ENCODE measurements around the gene MRGPRD.

The MRGPRD gene

DNA sequence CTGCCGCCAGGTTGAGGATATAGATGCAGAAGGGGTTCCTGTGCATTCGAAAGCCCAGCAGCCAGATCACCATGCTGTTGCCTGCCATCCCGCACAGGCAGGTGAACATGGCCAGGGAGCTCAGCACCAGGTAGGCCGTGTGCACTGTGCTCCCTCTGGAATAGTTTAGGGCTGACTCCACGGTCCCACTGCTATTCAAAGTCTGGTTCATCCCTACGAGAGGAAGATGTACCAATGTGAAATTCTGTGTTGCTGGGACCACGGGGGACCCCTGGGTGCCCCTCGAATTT, at the start of gene MRGPRD:
Gene MRGPRD (minus strand): TSS at position 211 of the 290 bp plus-strand sequence. CDS start 0 bp downstream, at position 211.
- no peak for DNase-seq

DNA sequence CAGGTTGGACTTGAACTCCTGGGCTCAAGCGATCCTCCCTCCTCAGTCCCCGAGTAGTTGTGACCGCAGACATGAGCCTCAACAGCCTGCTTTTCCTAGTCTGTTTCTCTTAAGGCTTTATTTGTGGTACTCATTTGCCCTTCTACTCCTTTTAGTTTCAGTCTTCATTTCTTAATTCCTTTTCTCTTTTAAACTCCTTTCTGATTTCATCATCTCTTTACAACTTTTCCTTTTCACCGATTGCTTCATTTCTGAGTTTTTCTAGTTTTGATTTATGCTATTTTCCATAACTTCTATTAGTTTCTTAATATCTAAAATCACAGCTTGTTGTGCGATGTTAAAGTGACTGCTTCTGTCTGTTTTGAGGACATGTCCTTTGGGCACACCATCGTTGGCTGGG, 49.5 kb upstream of the MRGPRD start:
- DNase-seq = no peak

- no peak for DNase-seq
These were observed 47.1 kb upstream of the MRGPRD start for GRCh38 chr11:69027704-69028372.

GRCh38 chr11:69024509-69024908, 43.7 kb upstream of the MRGPRD start:
- DNase-seq = no peak

DNA sequence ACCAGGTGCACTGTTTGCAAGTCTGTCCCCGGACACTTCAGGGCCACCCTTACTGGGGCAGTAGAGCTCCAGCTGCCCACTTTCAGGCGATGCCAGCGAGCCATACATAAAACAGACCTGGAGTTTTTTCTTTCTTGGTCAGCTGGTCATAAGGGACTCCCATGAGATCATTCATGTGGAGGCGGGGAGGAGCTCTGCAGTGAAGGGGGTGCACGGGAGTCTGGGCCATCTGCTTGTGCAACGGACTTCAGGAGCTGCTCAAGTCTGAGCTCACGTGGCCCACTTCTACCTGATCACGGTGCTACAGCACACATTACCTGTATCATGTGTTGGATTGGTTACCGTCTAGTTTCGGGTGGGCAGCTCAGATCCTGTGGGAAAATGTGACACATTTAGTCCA, 41.5 kb upstream of the MRGPRD start:
- DNase-seq = no peak

- DNase-seq = no peak
These were observed 38.1 kb upstream of the MRGPRD start for GRCh38 chr11:69018924-69019323.

DNA sequence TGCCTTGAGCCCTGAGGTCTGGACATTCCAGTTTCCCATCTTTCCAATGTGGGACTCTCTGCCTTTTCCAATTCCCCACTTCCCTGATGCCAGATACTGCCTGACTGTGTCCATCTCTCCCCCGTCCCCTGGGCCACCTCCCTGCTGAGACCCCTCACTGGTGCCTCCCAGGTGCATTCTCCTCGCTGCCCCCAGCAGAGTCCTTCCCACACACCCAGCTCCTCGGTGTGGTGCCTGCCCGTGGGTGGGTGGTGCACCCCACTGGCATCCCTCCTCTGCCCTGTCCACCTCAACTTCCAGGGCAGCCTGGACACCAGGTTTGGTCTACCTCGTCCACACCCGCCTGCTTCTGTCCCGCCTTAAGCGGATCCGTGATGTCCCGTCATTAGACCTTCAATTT, 37.2 kb upstream of the MRGPRD start:
- no peak for DNase-seq

GRCh38 chr11:69014898-69015549, 34.2 kb upstream of the MRGPRD start:
- DNase-seq = no peak

DNA sequence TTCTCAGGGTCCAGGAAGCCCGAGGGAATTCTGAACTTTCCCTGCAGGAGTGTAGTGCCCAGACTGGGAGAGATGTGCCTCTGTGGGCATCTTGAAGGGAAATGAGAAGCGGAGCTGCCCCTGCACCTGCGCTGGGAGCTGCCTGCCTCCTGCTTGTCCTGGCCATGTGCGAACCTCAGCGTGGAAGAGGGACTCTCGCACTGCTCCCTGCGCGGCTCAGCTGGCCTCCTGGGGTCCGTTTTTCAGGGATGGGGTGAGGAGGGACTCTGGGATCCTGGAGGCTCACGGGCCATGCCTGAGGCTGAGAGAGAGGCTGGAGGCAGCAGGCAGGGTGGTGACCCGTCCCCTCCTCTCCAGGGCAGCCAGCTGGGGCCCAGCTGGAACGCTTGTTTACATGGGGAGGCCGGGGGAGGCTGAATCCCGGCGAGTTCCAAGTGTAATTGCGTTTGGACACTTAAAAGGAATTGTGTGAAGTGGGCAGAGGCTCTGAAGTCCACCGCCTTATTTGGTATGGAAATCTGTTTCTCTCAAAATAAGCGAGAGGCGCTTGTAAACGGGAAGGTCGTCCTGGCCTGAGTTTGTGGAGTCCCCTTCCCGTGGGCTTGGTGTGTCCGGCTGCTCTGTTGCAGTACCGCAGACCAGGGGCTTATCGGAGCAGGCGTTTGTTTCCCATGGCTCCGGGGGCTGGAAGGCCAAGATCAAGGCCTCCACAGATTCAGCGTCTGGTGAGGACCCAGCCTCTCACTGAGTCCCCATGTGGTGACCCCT, 33.5 kb upstream of the MRGPRD start:
- no peak for DNase-seq

DNA sequence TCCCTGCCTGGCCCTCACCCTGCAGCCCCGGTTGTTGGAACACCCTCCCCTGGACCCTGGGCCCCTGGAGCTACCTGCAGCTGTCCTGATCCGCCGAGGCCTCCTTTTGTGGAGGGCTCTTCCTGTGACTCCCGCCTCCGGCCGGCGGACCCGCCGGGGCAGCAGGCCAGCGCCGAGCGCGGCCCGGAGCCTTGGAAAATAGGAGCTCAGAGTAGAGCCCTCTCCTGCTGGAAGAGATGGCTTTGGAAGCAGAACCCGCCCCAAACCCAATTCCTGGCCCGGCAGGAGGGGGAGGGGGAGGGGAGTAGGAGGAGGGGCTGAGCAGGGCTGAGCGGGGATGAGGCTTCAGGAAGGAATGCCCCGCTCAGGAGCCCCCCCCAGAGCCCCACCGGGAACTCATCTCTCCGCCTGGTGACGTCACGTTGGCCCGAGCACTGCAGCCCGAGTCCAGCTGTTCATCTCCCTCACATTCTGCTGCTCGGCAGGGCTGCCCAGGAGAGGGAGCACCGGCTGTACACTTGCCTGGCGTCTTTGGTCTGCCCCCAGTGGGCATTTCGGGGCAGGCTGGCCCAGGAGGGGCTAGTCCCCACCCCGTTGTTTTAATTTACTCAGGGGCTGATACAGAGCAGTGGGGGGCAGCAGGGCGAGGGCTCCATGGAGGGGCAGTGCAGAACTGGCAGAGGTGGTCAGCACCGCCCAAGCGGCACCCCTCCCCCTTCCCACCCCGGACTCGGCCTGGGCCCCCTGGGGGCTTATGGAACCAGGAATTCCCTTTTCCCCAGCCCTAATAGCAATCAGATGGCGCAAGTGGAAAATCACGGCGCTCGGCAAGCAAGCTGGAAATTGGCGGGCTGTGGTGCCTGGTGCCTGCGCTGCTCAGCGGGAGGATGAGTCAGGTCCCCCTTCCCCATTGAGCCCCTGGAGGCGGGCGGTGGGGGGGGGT, 32.5 kb upstream of the MRGPRD start, which contains the start of gene MRGPRF:
Gene MRGPRF (minus strand): TSS at position 238 of the 943 bp plus-strand sequence. CDS start 3,345 bp downstream, outside the sequence.
- DNase-seq = peak; percentile 6

DNA sequence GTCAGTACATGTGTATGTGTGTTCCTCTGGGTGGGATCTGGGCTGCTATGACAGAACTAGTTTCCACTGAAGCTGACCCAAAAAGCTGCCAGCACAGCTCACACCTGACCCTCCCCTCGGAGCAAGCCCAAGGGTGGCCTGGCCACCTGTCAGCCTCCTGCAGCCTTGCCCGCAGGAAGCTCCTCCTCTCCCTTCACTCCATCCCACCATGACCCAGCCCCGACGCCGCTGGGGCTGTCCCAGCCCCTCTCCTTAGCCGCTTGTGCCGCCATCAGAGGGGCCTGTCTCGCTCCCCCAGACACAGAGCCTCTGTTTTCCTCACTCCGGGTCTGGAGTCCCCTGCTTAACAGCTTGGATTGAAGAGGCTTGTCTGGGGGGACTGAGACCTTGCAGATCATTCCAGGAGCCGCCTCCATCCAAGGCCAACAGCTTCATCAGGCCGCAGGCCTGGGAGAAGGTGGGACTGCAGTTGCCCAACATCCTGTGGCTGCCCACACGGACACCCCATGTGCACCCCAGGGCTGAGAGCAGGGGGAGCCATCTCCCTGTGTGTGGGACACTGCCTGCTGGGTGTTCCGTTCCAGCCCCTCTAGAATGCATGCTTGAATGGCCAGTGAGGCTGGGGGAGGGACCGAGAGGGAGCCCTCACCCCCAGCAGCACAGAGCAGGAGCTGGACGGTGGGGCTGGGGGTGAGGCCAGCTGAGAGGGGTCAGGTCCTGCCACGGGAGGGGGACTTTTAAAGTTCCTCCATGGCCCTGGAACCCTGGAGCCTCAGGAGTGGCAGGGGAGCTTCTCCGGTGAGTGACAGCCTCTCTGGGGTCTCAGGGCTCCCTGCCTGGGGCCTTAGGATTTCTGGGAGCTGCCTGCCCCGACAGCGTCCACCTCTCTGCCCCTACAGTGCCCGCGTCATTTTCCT, 31.6 kb upstream of the MRGPRD start:
- no peak for DNase-seq

DNA sequence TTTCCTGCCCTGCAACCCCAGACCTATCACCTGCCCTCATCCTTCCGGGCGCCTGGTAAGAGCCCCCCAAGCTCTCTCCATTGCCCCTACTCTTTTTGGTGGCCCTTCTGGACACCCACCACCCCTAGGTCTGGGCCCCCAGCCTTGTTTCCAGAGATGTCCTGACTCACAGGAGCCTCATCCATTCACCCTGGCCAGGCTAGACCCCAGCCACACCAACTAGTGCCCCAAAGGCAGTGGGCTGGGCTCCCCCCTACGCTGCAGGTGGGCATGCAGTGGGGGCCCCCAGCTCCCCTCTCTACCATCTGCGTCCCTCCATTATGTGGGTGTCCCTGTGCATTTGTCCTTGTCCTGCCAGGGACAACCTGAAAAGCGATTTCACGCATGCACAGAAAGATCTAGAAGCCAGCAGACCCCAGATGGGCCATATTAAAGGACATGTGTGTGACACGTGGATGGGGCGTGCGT, 30.9 kb upstream of the MRGPRD start:
- DNase-seq = no peak

DNA sequence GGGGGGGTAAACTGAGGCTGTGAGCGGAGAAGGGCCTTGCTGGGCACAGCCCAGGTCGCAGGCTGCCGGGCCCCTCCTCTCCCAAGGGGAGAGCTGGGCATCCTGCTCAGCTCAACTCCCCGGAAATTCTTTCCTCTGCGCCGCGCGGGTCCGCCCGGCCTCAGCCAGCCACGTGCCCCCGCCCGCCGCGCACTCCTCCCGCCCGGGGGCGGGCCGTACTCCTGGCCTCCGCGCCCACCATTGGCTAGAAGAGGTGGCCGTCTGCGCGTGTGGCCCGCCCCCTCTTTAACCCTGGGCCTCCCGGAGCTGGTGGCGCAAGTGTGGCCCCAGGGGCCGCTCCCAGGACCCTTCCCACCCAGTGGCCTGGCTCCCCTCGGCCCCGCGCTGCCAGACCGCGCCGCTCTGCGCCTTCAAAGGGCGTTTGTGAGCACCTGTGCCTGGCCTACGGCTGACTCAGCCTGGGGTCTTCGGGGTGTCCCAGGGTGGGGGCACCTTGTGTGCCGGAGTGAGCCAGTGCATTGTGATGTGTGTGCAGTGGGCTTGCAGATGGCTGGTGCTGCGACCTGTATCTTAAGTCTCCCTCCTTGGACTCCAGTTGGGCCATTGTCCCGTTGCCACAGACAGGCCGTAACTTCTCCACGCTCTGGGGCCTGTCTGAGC, 30.3 kb upstream of the MRGPRD start:
- no peak for DNase-seq

DNA sequence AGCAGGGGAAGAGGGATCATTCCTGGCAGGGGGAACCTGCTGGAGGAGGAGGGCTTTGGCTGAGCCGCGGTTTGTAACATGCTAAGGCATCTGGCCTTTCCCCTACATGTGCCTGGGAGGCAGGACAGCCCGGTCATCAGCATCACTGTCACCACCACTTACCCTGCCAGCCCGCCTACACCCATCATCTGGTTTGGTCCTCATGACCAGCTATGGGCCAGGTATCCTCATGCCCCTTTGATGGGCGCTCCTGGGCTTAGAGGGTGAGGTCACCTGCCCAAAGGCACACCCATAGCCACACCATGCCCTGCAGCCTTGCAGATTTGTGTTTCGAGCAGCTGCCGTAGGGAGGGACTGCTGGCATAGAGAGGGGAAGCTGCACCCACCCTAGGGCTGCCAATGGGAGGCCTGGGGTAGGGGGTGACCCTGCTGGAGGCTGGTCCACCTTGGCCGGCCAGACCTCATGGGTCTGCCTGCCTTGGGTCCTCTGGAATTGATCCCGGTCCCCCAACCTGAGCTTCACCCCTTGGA, 29.6 kb upstream of the MRGPRD start:
- DNase-seq = no peak

DNA sequence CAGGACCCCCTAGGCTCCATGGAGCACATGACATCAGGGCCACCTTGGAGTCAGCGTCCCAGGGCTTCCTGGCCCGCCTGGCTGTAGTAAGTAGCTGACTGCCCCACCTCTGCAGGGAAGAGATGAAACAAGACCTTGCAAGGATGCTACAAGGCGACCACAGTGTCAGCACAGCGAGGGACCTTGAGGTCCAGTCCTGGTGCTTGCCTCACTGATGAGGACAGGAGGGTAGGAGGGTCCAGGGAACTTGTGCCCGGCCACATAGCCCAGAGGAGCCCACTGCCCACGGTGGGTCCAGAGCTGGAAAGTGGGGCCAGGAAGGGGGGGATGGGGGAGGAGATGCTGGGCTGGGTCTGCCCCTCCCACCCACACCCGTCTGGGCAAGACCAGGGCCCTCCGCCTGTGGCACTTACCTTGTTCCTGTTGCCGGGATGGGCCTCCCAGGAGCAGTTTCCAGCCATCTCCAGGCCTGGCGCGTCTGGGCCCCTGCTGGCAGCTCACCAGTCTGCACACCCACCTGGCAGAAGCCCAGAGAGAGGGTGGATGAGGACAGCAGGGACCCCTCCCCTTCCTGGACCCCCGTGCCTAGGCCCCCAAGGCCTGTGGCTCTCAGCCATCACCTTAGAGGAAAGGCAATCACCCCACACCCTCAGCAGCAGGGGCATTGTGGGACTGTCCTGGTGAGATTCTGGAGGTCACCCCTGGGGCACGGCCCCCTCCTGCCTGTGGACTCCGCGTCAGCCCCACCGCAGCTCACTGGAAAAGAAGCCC, 28.8 kb upstream of the MRGPRD start:
- no peak for DNase-seq

DNA sequence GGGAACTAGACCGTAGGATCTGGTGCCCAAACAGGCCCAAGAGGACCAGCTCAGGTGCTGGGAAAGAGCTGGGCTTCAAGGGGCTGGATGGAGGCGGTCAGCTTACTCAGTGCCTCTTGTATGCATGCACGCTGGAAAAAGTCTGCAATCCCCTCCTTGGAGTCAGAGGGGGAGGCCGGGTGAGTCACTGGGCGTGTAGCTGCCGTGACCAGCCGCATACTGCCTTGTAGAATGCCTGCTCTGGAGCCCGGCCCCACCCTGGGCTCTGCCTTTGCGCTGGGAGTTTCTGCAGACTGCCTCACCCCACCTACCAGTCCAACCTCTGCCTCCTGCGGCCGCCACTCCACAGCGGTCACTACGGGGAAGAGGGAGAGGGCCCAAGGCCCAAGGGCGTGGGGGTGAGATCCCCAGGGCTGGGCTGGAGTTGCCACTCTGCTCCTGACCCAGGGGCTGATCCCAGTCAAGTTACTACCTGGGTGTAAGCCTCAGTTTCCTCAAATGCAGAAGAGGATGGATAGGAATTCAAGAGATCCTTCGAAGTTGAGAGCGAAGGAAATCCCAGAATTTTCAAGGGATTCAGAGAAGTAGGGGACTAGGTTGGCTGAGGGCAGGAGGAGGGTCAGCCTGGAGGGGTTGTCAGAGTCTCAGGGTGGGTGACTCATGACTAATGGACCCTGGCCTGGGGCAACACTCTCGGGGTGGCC, 28.1 kb upstream of the MRGPRD start:
- DNase-seq = no peak

GRCh38 chr11:69007975-69008381, 27.2 kb upstream of the MRGPRD start:
- peak; percentile 19 for DNase-seq

- no peak for DNase-seq
These were observed 26.0 kb upstream of the MRGPRD start for GRCh38 chr11:69006816-69007215.

GRCh38 chr11:69005631-69006368, 25.0 kb upstream of the MRGPRD start:
- DNase-seq = no peak

Measured in NCI-H2171 (cell line).